Measurements from ENCODE around the gene SDK1.

The SDK1 gene

GRCh38 chr7:3272691-3273141 lies 28.3 kb upstream of the SDK1 start:
- H3K36me3 ChIP-seq (ENCODE audit: insufficient read depth, low read length): no peaks in the 10 kb centered on the region
- H3K9me3 ChIP-seq (ENCODE audit: low read length): no peaks in the 10 kb centered on the region
- no peaks in the 10 kb centered on the region for H3K4me1 ChIP-seq (ENCODE audit: insufficient read depth, low read length)
- no peak overlapping the region for H3K27ac ChIP-seq (ENCODE audit: low read depth, low read length)
- H3K27me3 ChIP-seq (ENCODE audit: control insufficient read depth in 1 of 2, insufficient read depth in 2 of 2, low read length in 2 of 2): no peaks in the 10 kb centered on the region
- no peak overlapping the region for H3K4me3 ChIP-seq (ENCODE audit: low read depth in 1 of 2, low read length in 2 of 2)
- H3K9ac ChIP-seq (ENCODE audit: low read length): no peak overlapping the region

DNA sequence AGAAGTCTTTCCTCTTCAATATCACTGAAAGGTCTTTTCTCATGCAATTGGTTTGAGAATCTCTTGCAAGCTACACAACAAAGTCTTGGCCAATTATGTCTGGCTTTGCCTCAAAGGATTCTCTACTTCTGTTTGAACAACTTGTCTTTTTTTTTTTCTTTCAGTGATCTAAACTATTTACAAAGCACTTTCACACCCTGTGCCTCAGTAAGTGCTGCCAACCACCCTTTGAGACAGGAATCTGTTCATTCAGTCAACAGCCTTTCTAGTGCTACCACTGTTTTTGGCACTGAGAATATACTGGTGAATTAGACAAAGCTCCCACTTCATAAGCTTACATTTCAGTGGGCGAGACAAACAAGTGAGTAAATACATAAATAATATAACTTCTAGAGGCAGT lies 26.9 kb upstream of the SDK1 start:
- Histone ChIP-seq H3K27me3 (ENCODE audit: control insufficient read depth in 1 of 2, insufficient read depth in 2 of 2, low read length in 2 of 2) (no peaks in the 10 kb centered on the region), H3K4me1 (ENCODE audit: insufficient read depth, low read length) (no peaks in the 10 kb centered on the region), H3K4me3 (ENCODE audit: low read depth in 1 of 2, low read length in 2 of 2) (no peak overlapping the region), H3K36me3 (ENCODE audit: insufficient read depth, low read length) (no peaks in the 10 kb centered on the region), H3K9ac (ENCODE audit: low read length) (no peak overlapping the region), H3K27ac (ENCODE audit: low read depth, low read length) (no peak overlapping the region), H3K9me3 (ENCODE audit: low read length) (no peaks in the 10 kb centered on the region)

- no peak overlapping the region for H3K9ac ChIP-seq (ENCODE audit: low read length)
- no peaks in the 10 kb centered on the region for H3K36me3 ChIP-seq (ENCODE audit: insufficient read depth, low read length)
- no peak overlapping the region for H3K4me3 ChIP-seq (ENCODE audit: low read depth in 1 of 2, low read length in 2 of 2)
- H3K27ac ChIP-seq (ENCODE audit: low read depth, low read length): no peak overlapping the region
- H3K27me3 ChIP-seq (ENCODE audit: control insufficient read depth in 1 of 2, insufficient read depth in 2 of 2, low read length in 2 of 2): no peaks in the 10 kb centered on the region
- H3K9me3 ChIP-seq (ENCODE audit: low read length): no peaks in the 10 kb centered on the region
- H3K4me1 ChIP-seq (ENCODE audit: insufficient read depth, low read length): peaks cover 15% of the 10 kb centered on the region
These were observed 23.2 kb upstream of the SDK1 start for GRCh38 chr7:3277604-3278572.

GRCh38 chr7:3279147-3279818 lies 21.8 kb upstream of the SDK1 start:
- no peaks in the 10 kb centered on the region for H3K9me3 ChIP-seq (ENCODE audit: low read length)
- peaks cover 19% of the 10 kb centered on the region for H3K4me1 ChIP-seq (ENCODE audit: insufficient read depth, low read length)
- no peaks in the 10 kb centered on the region for H3K36me3 ChIP-seq (ENCODE audit: insufficient read depth, low read length)
- no peak overlapping the region for H3K9ac ChIP-seq (ENCODE audit: low read length)
- no peak overlapping the region for H3K4me3 ChIP-seq (ENCODE audit: low read depth in 1 of 2, low read length in 2 of 2)
- H3K27ac ChIP-seq (ENCODE audit: low read depth, low read length): no peak overlapping the region
- H3K27me3 ChIP-seq (ENCODE audit: control insufficient read depth in 1 of 2, insufficient read depth in 2 of 2, low read length in 2 of 2): no peaks in the 10 kb centered on the region

GRCh38 chr7:3280445-3280844 lies 20.6 kb upstream of the SDK1 start:
- Histone ChIP-seq H3K27ac (ENCODE audit: low read depth, low read length) (no peak overlapping the region), H3K4me1 (ENCODE audit: insufficient read depth, low read length) (peaks cover 19% of the 10 kb centered on the region), H3K27me3 (ENCODE audit: control insufficient read depth in 1 of 2, insufficient read depth in 2 of 2, low read length in 2 of 2) (no peaks in the 10 kb centered on the region), H3K9me3 (ENCODE audit: low read length) (no peaks in the 10 kb centered on the region), H3K9ac (ENCODE audit: low read length) (no peak overlapping the region), H3K36me3 (ENCODE audit: insufficient read depth, low read length) (no peaks in the 10 kb centered on the region), H3K4me3 (ENCODE audit: low read depth in 1 of 2, low read length in 2 of 2) (no peak overlapping the region)

GRCh38 chr7:3280946-3281656 lies 20.0 kb upstream of the SDK1 start:
- Histone ChIP-seq H3K27me3 (ENCODE audit: control insufficient read depth in 1 of 2, insufficient read depth in 2 of 2, low read length in 2 of 2) (no peaks in the 10 kb centered on the region), H3K36me3 (ENCODE audit: insufficient read depth, low read length) (no peaks in the 10 kb centered on the region), H3K4me3 (ENCODE audit: low read depth in 1 of 2, low read length in 2 of 2) (no peak overlapping the region), H3K27ac (ENCODE audit: low read depth, low read length) (no peak overlapping the region), H3K9me3 (ENCODE audit: low read length) (no peaks in the 10 kb centered on the region), H3K4me1 (ENCODE audit: insufficient read depth, low read length) (peaks cover 19% of the 10 kb centered on the region), H3K9ac (ENCODE audit: low read length) (no peak overlapping the region)

DNA sequence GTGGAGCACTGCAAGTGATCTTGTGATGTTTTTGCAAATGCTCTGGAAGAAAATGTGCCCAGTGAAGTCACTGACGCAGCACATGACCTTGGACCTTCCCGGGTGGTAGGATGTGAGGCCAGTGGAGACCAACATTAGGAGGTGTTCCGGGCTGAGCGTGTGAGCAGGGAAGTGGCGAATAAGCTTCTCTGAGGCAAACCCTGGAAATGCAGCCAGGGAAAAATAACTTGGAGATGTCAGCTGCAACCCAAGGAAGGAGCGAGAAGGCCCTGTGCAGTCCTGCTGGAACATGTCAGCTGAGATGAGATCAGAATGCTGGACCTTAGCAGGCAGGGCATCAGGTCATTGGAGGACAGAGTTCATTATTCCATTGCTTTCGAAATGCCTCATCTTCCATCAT lies 18.6 kb upstream of the SDK1 start:
- no peak overlapping the region for H3K4me3 ChIP-seq (ENCODE audit: low read depth in 1 of 2, low read length in 2 of 2)
- H3K36me3 ChIP-seq (ENCODE audit: insufficient read depth, low read length): no peaks in the 10 kb centered on the region
- peaks cover 19% of the 10 kb centered on the region for H3K4me1 ChIP-seq (ENCODE audit: insufficient read depth, low read length)
- no peak overlapping the region for H3K9ac ChIP-seq (ENCODE audit: low read length)
- no peaks in the 10 kb centered on the region for H3K27me3 ChIP-seq (ENCODE audit: control insufficient read depth in 1 of 2, insufficient read depth in 2 of 2, low read length in 2 of 2)
- H3K27ac ChIP-seq (ENCODE audit: low read depth, low read length): no peak overlapping the region
- no peaks in the 10 kb centered on the region for H3K9me3 ChIP-seq (ENCODE audit: low read length)

GRCh38 chr7:3283130-3283704 lies 17.8 kb upstream of the SDK1 start:
- Histone ChIP-seq H3K9me3 (ENCODE audit: low read length) (no peaks in the 10 kb centered on the region), H3K27ac (ENCODE audit: low read depth, low read length) (no peak overlapping the region), H3K27me3 (ENCODE audit: control insufficient read depth in 1 of 2, insufficient read depth in 2 of 2, low read length in 2 of 2) (no peaks in the 10 kb centered on the region), H3K4me3 (ENCODE audit: low read depth in 1 of 2, low read length in 2 of 2) (no peak overlapping the region), H3K36me3 (ENCODE audit: insufficient read depth, low read length) (no peaks in the 10 kb centered on the region), H3K9ac (ENCODE audit: low read length) (no peak overlapping the region), H3K4me1 (ENCODE audit: insufficient read depth, low read length) (peaks cover 19% of the 10 kb centered on the region)

- Histone ChIP-seq H3K9me3 (ENCODE audit: low read length) (no peaks in the 10 kb centered on the region), H3K27ac (ENCODE audit: low read depth, low read length) (no peak overlapping the region), H3K27me3 (ENCODE audit: control insufficient read depth in 1 of 2, insufficient read depth in 2 of 2, low read length in 2 of 2) (no peaks in the 10 kb centered on the region), H3K4me3 (ENCODE audit: low read depth in 1 of 2, low read length in 2 of 2) (no peak overlapping the region), H3K36me3 (ENCODE audit: insufficient read depth, low read length) (no peaks in the 10 kb centered on the region), H3K4me1 (ENCODE audit: insufficient read depth, low read length) (peaks cover 18% of the 10 kb centered on the region), H3K9ac (ENCODE audit: low read length) (no peak overlapping the region)
These were observed 15.4 kb upstream of the SDK1 start for GRCh38 chr7:3285652-3286051.

GRCh38 chr7:3289996-3290395 lies 11.1 kb upstream of the SDK1 start:
- Histone ChIP-seq H3K4me1 (ENCODE audit: insufficient read depth, low read length) (no peaks in the 10 kb centered on the region), H3K9me3 (ENCODE audit: low read length) (no peaks in the 10 kb centered on the region), H3K9ac (ENCODE audit: low read length) (no peak overlapping the region), H3K27ac (ENCODE audit: low read depth, low read length) (no peak overlapping the region), H3K36me3 (ENCODE audit: insufficient read depth, low read length) (no peaks in the 10 kb centered on the region), H3K4me3 (ENCODE audit: low read depth in 1 of 2, low read length in 2 of 2) (no peak overlapping the region), H3K27me3 (ENCODE audit: control insufficient read depth in 1 of 2, insufficient read depth in 2 of 2, low read length in 2 of 2) (no peaks in the 10 kb centered on the region)

- no peak overlapping the region for H3K4me3 ChIP-seq (ENCODE audit: low read depth in 1 of 2, low read length in 2 of 2)
- no peaks in the 10 kb centered on the region for H3K36me3 ChIP-seq (ENCODE audit: insufficient read depth, low read length)
- H3K27me3 ChIP-seq (ENCODE audit: control insufficient read depth in 1 of 2, insufficient read depth in 2 of 2, low read length in 2 of 2): no peaks in the 10 kb centered on the region
- H3K9ac ChIP-seq (ENCODE audit: low read length): no peak overlapping the region
- no peak overlapping the region for H3K27ac ChIP-seq (ENCODE audit: low read depth, low read length)
- no peaks in the 10 kb centered on the region for H3K9me3 ChIP-seq (ENCODE audit: low read length)
- H3K4me1 ChIP-seq (ENCODE audit: insufficient read depth, low read length): no peaks in the 10 kb centered on the region
These were observed 8.4 kb upstream of the SDK1 start for GRCh38 chr7:3292694-3293093.

Measured in muscle layer of colon (tissue), 2 donors.